Measurements from ENCODE around the gene LYPLA2.

- no peak for TF ChIP-seq CTCF (IDR thresholded peaks at IDR 0.05; ENCODE audit: extremely low read depth in 1 of 2, insufficient read depth in 1 of 2, low read depth in 1 of 2, low read length in 2 of 2)
- TF ChIP-seq, protein P1, sequence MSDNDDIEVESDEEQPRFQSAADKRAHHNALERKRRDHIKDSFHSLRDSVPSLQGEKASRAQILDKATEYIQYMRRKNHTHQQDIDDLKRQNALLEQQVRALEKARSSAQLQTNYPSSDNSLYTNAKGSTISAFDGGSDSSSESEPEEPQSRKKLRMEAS (IDR thresholded peaks at IDR 0.05; ENCODE audit: insufficient read depth, insufficient read length) = no peak
Observed at GRCh38 chr1:23756676-23757075, 34.3 kb upstream of the LYPLA2 start.
